Parathyroid adenoma (tissue), 2 donors: ENCODE results near the gene MVB12B.

Experiments used
- H2AFZ ChIP-seq: fragments of 300-600 bp; sonication (generic); one replicate; pipeline ENCODE4 v1.7.0; 2017; ENCODE audit warnings: antibody characterized with exemption, mild to moderate bottlenecking
- H3K27ac ChIP-seq: fragments of 300-600 bp; sonication (generic); one replicate; pipeline ENCODE4 v1.7.0; 2017
- H3K27me3 ChIP-seq: fragments of 300-600 bp; sonication (generic); one replicate; pipeline ENCODE4 v1.7.0; 2017; ENCODE audit warnings: low read length; ENCODE audit not compliant: control insufficient read depth, insufficient read depth
- H3K36me3 ChIP-seq: fragments of 300-600 bp; sonication (generic); one replicate; pipeline ENCODE4 v1.7.0; 2017; ENCODE audit warnings: low read length; ENCODE audit not compliant: control insufficient read depth, insufficient read depth
- H3K4me1 ChIP-seq: fragments of 300-600 bp; sonication (generic); one replicate; pipeline ENCODE4 v1.7.0; 2017; ENCODE audit warnings: control low read depth
- H3K4me2 ChIP-seq: fragments of 300-600 bp; sonication (generic); one replicate; pipeline ENCODE4 v1.7.0; 2017; ENCODE audit warnings: low read length
- H3K4me3 ChIP-seq: fragments of 300-600 bp; sonication (generic); one replicate; pipeline ENCODE4 v1.7.0; 2017; ENCODE audit warnings: low read depth, low read length
- H3K79me2 ChIP-seq: fragments of 300-600 bp; sonication (generic); one replicate; pipeline ENCODE4 v1.7.0; 2017; ENCODE audit warnings: control low read depth
- H3K9ac ChIP-seq: fragments of 300-600 bp; sonication (generic); one replicate; pipeline ENCODE4 v1.7.0; 2017; ENCODE audit warnings: mild to moderate bottlenecking
- H3K9me3 ChIP-seq: fragments of 300-600 bp; sonication (generic); one replicate; pipeline ENCODE4 v1.7.0; 2017; ENCODE audit warnings: low read length; ENCODE audit not compliant: control insufficient read depth
- TF ChIP-seq, protein P1 (sequence below): fragments of 300-600 bp; sonication (generic); IDR thresholded peaks from one replicate; pipeline ENCODE4 v1.7.0; 2017; ENCODE audit warnings: antibody characterized with exemption, mild to moderate bottlenecking
- donor health status: primary hyperparathyroidism.

MVB12B gene

DNA sequence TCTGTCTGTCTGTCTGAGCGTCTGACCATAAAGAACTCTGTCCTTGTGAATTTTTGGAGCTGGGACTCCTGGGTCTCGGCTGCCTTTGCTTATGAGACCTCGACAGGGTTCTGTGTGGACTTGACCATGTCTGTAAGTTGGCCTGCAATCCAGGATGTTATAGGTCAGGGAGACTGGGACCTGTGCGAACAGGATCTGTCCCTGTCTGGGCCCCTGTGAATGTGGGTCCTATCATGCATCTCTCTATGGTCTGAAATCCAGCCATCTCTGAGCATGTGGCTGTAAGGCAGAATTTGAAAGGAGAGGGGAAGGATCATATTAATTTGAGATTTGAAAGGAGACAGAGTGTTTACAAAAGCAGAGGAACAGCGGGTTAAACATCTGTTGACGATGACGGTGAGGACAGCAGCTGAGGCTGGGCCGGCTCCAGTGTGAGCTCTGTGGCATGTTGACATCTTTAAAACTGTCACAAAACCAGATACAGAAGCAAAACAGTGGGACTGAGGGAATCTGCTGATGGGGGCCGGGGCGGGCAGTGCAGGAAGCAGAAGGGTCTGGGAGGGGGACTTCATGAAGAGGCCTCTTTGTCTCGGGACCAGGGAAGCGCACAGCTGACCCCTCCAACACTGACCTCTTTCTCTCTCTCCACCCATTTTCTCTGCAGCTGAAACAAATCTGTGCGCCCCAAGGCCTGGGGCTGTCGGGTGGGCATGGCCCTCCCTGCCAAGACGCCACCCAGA, 19.1 kb upstream of the MVB12B start:
- H3K27me3 ChIP-seq = no peaks in the 10 kb centered on the region
- no peaks in the 10 kb centered on the region for H3K36me3 ChIP-seq
- H3K4me1 ChIP-seq = no peaks in the 10 kb centered on the region
- no peaks in the 10 kb centered on the region for H3K9me3 ChIP-seq
- TF ChIP-seq, protein P1, sequence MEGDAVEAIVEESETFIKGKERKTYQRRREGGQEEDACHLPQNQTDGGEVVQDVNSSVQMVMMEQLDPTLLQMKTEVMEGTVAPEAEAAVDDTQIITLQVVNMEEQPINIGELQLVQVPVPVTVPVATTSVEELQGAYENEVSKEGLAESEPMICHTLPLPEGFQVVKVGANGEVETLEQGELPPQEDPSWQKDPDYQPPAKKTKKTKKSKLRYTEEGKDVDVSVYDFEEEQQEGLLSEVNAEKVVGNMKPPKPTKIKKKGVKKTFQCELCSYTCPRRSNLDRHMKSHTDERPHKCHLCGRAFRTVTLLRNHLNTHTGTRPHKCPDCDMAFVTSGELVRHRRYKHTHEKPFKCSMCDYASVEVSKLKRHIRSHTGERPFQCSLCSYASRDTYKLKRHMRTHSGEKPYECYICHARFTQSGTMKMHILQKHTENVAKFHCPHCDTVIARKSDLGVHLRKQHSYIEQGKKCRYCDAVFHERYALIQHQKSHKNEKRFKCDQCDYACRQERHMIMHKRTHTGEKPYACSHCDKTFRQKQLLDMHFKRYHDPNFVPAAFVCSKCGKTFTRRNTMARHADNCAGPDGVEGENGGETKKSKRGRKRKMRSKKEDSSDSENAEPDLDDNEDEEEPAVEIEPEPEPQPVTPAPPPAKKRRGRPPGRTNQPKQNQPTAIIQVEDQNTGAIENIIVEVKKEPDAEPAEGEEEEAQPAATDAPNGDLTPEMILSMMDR = no peak
- H2AFZ ChIP-seq = peak overlapping the region; percentile 38
- H3K4me3 ChIP-seq = no peak overlapping the region
- no peaks in the 10 kb centered on the region for H3K79me2 ChIP-seq
- no peak overlapping the region for H3K9ac ChIP-seq
- H3K4me2 ChIP-seq = no peak overlapping the region
- H3K27ac ChIP-seq = no peak overlapping the region

DNA sequence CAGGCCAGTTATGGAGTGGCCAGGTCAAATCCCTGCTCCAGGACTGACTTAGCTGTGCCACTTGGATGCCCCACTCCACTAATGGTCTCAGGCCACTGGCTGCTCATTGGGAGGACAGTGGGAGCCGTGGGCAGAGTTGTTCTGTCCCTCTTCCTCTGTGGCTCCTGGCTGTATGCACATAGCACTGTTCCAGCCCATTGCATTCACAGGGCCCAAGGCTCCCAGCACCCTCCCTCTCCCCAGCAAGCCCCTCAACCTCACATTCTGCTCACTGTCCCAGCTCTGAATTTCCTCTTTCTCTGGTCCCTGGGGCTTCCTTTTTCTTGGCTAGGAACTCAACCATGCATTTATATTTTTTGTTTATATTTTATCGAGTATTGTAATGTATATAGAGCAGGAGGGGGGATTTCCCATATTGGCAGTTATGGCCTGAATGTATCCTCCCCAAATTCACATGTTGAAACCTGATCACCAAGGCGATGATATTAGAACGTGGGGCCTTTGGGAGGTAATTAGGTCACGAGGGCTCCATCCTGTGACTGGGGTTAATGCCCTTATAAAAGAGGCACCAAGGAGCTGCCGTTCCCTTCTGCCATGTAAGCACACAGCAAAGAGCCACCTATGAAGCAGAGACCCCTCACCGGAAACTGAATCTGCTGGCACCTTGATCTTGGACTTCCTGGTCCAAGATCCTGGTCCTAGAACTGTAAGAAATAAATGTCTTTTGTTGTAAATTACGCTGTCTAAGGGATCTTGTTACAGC, 17.0 kb upstream of the MVB12B start:
- Histone ChIP-seq H3K9me3 (no peaks in the 10 kb centered on the region), H3K9ac (no peak overlapping the region), H3K79me2 (no peaks in the 10 kb centered on the region), H3K4me1 (no peaks in the 10 kb centered on the region), H2AFZ (no peak overlapping the region), H3K36me3 (no peaks in the 10 kb centered on the region), H3K4me3 (no peak overlapping the region), H3K27me3 (no peaks in the 10 kb centered on the region), H3K27ac (no peak overlapping the region), H3K4me2 (no peak overlapping the region)
- TF ChIP-seq, protein P1 = no peak

DNA sequence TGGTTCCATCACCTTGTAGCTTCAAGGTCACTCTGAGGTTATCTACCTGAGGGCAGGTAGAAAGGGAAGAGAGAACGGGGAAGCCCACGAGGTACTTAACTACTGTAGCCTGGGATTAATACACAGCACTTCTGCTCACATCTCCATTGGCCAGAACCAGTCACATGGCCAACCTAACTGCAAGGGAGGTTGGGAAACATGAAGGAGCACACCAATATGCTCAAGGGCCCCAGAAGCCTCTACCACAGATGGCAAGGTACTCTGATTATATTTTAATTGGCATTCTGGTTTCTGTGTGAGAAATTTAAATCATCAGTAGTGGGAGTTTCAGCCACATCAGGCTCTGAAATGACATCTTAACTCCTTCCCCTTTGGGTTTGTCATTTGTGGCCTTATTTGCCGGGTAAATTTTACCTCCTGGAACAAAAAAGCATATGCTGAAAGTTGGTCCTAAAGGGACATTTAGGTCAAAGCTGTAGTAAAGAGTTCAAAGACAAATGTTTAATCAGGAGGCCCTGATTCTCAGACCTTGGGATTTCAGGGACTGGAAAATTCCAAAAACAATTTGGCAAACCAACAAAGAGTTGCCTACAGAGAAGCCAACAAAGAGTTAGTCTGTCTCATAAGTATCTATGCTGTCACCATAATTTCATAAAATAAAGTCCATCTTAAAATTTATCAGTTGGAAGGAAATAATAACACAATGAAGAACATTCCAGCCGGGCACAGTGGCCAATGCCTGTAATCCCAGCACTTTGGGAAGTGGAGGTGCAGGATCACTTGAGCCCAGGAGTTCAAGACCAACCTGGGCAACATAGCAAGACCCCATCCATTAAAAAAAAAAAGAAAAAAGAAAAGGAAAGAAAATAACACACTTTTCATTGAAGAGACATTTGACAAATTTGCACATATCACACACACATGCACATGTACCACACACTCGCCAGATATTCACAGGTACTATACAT, 13.8 kb upstream of the MVB12B start:
- Histone ChIP-seq H3K27ac (no peak overlapping the region), H3K4me3 (no peak overlapping the region), H3K36me3 (no peaks in the 10 kb centered on the region), H3K9me3 (no peaks in the 10 kb centered on the region), H3K9ac (no peak overlapping the region), H3K27me3 (no peaks in the 10 kb centered on the region), H3K4me2 (no peak overlapping the region), H3K79me2 (no peaks in the 10 kb centered on the region), H3K4me1 (no peaks in the 10 kb centered on the region), H2AFZ (no peak overlapping the region)
- TF ChIP-seq, protein P1 = no peak

DNA sequence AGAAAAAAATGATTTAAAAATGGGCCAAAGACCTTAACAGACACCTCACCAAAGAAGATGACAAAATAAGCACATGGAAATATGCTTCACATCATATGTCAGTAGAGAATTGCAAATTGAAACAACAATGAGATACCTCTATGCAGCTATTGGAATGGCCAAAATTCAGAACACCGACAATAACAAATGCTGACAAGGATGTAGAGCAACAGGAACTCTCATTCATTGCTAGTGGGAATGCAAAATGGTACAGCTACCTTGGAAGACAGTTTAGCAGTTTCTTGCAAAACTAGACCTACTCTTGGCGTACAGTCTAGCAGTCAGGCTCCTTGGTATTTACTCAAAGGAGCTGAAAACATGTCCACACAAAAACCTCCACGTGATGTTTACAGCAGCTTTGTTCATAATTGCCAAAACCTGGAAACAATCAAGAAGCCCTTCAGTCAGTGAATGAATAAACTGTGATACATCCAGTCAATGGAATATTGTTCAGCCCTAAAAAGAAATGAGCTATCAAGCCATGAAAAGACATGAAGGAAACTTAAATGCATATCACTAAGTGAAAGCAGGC, 10.5 kb upstream of the MVB12B start:
- Histone ChIP-seq H3K79me2 (no peaks in the 10 kb centered on the region), H3K4me3 (no peak overlapping the region), H3K27me3 (no peaks in the 10 kb centered on the region), H3K36me3 (no peaks in the 10 kb centered on the region), H3K4me2 (no peak overlapping the region), H2AFZ (no peak overlapping the region), H3K9ac (no peak overlapping the region), H3K9me3 (no peaks in the 10 kb centered on the region), H3K4me1 (no peaks in the 10 kb centered on the region), H3K27ac (no peak overlapping the region)
- TF ChIP-seq, protein P1 = no peak
